Mammary epithelial cell (primary cell): ENCODE data around the gene HSD3B1.

Source experiments
- CTCF ChIP-seq, 2 donors: IDR thresholded peaks in 1 of 2; conservative IDR thresholded peaks in 1 of 2; 2 replicates each; pipeline ENCODE4 v1.5.1; 2011 to 2012; ENCODE audit warnings: inconsistent platforms in 2 of 2, low read length in 2 of 2, mild to moderate bottlenecking in 2 of 2, control low read depth in 1 of 2, low read depth in 1 of 2; ENCODE audit not compliant: insufficient read depth in 1 of 2; ENCODE audit errors: extremely low read depth in 1 of 2
- EZH2 ChIP-seq: IDR thresholded peaks from 2 replicates; pipeline ENCODE4 v1.6.1; 2012; ENCODE audit warnings: low read length, inconsistent platforms, borderline replicate concordance

- TF ChIP-seq CTCF (conservative IDR thresholded peaks at IDR 0.05 in 1 of 2, IDR thresholded peaks at IDR 0.05 in 1 of 2; ENCODE audit: extremely low read depth in 1 of 2, insufficient read depth in 1 of 2, low read depth in 1 of 2, low read length in 2 of 2) = peak; percentile 92 to 95
- no peak for TF ChIP-seq EZH2
These were observed 31.1 kb upstream of the HSD3B1 start for GRCh38 chr1:119475866-119476439.
